Inferior parietal cortex (tissue), 1 donor: Measurements from ENCODE around the gene PRR23E.

Source experiments
- DNase-seq: peaks from one replicate; pipeline ENCODE4 v3.0.0-alpha.2; 2016; ENCODE audit errors: extremely low spot score

The PRR23E gene

DNA sequence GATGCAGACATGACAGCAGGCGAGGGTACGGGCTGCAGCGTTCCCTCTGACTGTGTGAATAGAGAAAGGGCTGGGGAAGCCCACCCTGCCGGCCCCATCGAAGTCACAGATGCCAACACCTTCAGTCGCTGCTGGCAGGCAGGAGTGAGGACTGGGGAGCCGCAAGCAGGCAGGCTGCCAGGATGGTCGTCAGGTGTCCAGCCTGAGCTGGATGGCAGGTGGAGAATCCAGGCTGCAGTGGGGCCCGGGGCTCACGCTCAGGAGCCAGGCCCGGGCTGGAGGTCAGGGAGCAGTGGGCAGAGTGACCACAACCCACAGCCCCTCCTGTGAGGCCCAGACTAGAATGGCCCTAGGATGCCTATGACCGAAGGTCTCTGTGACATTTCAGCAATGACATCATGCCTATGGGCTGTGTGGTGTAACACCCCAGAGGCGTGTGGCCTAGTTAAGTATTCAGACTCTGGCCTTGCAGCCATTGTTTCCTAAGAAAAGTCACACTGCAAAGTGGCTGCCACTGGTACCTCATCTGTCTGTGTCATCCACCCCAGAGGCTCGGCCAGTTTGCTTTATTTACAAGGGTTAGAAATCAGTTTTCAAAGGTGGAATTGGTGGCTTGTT lies 15.7 kb downstream of the PRR23E start:
- DNase-seq: no peak

DNA sequence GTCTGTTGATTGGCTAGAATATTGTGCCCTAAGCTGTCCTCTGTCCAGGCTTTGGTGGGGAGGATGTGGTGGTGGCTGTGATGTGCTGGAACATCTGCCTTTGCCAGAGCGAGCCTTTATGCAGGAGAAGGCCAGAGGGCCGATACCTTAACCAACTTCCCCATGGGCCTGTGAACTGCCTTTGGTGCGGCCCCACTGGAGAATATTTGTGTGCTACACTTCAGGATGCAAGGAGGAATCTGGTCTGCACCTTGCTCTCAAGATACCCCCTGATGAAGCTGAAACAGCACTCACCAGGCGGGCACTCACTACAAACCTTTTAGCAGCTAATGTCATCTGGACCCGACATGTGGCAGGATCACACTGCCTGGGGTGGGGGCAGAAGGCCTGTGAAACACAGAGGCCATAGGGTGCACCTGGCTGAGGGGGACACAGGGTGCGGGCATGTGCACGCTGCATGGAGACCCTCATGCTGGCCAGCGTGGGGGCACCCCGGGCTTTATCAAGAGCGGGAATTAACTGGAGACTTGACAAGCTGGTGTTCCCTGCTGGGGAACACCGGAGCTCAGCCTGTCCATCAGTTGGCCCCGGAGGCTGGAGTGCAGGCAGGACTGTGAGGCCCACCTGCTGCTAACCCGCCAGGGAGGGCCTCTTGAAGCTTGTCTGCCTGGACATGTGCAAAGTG lies 16.4 kb downstream of the PRR23E start:
- DNase-seq: no peak

DNA sequence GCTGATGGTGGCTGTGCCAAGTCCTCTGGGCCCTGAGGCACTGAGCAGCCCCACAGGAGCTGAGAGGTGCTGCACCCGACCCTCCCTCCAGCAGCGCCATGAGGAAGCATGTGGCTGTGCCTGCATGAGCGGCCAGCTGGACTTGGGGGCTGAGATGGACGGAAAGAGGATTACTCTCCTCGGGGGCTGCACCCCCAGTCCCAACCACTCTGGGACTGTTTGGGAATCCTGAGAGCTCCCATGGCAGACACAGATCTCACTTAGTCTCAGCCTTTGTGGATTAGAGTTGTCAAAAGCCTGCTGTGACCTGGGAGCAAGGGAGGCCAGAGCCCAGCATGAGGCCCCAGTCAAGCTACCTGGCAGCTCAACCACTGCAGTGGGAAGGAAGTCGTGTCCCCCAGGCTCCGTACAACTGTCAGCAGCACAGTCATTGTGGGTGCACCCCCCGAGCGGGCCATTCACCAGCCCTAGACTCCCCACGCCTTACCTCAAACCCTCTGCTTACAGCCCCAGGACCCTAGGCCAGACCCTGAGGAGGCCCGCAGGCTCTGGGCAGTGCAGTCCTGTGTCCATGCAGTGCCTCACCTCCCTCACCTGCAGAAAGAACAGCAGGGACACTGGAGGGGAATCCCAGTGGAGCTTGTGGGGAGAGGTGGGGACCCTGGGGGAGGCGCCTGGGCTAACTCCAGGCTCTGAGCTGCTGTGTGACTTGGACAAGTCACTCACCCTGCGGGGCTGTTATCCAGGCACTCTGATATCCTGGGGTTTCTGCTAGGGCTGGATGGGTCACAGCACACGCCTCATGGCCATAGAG lies 17.1 kb downstream of the PRR23E start:
- no peak for DNase-seq

DNA sequence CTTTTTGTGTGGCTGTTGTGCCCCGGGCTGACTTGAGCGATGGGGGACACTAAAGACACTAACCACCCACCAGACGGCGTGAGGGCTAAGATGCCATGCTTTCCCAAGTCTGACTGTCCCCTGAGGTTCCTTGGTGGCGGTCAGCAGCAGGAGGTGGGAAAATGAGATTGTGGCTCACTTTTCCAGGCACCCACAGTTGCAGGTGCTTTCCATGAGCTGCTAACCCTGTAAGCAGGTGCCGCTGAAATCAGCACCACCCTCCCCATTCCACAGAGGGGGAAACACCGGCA lies 17.7 kb downstream of the PRR23E start:
- no peak for DNase-seq

DNA sequence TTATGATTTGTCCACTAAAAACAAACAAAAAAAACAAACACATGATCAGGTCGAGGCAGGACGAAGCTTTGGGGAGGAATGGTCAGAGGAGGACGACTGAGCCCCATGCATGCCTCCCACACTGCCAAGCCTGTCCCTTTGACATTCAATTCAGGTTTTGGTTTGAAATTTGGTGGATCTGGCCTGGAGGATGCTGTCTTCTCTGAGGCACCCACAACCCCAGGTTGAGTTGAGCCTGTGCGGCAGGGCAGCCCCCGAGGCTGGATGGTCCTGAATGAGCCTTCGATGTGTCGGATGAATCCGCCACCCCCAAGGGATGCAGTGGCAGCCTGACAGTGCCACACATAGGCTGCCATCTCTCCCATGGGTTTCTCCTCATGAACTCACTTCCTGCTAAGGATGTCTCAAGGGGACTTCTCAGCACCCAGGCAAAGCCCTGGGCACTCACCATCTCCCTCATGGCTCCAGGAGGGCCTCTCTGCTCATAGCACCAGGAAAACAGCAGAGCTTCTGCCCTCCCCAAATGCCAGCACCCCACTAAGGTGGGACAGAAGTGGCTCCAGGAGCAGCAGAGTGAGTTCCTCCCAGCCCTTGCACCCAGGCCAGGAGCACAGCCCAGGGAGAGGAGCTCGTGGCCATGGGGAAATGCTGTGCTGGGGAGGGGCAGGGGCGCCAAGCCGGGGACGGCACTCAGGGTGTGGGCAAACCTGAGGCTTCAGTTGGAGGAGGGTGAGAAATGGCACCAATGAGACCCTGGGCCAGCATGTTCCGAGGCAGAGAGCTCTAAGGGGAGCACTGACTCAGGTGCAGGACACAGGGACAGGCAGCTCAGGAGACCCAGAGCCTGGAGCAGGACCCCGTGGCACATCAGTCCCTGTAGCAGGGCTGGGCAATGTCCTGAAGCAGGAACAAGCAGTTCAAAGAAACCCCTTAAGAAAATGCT lies 18.5 kb downstream of the PRR23E start:
- no peak for DNase-seq

DNA sequence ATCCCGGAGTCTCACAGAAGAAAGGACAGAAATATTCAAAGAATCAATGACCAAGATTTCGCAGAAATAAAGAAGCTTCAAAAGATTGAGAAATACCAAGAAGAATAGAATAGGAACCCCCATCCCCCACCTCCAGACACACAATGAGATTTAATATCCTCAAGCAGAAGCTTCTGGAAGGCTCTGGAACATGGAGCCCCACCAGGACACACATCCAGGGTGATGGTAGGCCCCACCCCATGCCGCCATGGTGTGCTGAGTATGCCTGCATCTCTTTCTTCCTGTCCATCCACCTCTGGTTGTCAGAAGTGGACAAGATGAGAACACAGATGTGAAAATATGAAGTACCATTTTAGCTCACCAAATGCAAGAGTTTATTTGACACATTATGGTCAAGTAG lies 19.3 kb downstream of the PRR23E start:
- no peak for DNase-seq

DNA sequence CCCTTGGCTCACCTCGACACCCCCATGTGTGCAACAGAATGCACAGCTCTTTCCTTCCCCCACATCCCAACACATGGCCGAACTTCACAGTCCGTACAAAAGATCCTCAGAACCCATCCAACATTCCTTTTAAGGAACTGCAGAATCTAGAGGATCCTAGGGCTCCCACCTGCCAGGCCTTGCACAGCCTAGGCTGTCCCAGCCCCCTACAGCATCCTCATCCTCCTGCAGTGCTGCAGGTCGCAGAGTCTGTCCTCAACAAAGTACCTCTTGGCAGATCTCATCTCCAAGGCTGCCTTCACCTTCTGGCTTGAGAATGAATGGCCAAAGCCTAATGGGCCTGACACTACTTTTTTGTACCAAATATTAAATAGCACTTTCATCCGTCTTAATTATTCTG lies 19.8 kb downstream of the PRR23E start:
- DNase-seq: no peak

DNA sequence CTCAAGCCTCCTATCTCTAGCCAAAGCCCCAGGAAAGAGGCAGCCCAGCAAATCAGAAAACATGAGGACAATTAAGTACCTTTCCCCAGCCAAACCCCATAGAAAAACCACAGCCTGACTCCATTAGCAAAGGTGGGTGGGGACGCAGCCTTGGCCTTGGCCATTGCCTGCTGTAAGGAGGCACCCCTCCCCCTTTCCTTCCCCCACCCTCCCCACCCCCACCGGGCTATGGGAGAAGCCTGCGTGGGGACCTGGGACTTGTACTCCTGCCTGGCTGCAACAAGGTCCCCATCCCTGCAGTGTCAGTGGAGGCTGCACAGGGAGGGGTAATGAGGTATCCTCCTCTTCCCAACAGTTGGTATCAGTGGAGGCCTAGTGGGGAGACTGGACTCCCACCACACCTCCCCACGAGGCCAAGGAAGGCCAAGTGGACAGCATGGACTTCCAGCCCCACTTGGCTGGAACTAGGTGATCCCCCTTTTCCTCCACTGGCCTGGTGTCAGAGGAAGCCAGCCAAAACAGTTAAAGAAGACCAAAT lies 20.5 kb downstream of the PRR23E start:
- no peak for DNase-seq

DNA sequence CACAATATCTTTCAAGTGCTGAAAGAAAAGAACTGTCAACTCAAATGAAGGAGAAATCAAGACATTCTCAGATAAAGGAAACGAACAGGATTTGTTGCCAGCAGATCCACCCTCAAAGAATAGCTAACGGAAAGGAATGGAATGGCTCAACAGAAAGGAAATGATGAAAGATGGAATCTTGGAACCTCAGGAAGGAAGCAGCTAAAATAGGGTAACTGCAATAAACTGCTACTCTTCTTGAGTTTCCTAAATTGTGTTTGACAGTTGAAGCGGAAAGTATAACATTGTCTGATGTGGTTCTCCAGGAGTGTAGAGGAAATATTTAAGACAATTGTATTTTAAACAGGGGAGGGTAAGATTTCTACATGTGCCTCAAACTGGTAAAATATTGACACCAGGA lies 22.0 kb downstream of the PRR23E start:
- DNase-seq: no peak

DNA sequence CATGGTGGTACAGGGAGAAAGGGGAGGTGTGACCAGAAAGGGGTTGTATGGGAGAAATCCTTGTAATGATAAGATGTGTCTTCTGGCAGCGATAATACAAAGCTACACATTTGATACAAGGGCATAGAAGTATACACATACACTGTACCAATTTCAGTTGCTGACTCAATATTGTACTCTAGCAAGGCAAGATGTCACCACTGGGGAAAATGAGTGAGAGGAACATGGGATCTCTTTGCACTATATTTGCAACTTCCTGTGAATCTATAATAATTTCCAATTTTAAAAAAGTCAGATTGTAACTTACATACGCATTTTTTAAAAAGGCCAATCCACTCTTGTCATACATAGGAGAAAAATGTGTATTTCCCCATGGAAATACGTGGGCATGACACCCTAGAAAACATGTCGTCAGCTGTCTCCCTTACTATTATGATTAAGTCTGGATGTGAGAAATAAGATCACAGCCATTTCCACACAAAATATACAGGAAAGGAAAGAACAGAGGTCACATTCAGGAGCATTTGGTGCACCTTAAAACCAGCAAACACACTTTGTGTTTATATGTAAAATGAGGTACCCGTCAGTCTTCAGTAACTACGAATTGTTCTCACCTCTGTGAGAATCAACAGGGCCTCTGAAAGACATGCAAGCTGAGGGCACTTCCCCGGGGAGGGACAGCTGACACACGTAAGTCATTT lies 22.9 kb downstream of the PRR23E start:
- no peak for DNase-seq

DNA sequence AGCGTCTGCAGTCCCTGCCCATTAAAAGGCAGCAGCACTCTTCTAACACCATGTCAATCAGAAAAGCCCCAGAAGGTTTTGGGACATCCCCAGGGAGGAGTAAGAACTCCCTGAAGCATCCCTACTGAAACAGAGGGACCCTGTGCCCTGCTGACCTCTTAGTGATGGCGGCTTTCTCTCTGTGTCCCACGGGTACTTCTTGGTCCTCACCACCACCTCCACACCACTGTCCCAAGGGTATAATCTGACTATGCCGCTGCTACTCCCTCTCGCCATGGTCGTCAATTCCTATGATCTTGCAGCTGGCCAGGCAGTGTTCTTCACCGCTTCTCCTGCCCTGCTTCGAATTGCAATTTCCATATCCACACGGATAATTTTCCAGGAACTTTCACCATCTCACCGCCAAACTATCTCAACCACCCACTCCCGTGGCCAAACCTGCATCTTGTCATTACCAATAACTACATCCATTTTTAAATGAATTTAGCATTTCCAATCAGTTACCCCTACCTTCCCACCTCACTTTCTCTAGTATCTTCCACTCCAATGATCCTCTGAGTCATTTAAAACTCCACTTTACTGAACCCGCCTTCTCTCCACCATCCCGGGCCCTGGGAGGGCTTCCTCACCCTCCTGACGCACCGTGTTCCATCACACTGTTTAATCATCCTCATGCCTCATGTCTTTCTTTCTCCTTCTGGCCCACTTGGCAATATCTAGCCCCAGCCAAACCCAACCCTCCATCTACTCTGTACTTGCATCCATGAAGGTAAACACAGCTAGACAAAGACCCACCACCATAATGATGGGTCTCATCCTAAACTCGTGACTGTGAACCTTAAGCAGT lies 23.7 kb downstream of the PRR23E start:
- no peak for DNase-seq

DNA sequence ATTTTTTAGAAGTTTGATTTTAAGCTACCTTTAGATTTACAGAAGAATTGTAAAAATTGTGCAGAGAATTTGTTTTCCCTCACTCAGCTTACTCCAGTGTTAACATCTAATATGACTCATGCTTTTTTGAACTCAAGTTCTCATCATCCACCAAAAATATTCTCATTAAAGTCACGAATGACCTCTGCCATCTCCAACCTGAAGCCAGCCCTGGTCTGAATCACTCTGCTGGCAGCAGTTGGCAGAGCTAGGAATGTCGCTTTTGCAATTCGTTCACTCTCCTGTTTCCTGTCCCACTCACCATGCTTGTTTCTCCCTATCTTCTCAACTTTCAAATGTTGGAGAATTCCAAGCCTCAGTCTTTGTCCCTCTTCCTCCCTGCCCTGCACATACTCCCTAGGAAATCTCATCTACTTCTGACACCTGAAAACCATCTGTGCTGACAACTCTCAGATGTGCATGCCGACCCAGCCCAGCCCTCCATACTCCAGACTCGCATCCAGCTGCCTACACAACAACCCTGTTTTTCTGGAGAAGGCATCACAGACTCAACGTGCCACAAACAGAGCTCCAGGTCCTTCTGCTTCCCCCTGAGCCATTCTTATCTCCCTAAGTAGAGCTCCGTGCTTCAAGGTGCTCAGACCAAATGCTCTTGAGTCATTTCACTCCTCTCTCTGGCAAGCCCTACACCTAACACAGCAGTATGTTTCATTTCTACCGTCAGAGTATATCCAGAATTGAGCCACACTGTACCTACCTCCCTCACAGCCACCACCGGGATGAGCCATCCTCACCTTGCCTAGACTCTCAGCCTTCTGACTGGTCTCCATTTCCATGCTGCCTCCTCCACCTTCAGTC lies 24.9 kb downstream of the PRR23E start:
- no peak for DNase-seq

DNA sequence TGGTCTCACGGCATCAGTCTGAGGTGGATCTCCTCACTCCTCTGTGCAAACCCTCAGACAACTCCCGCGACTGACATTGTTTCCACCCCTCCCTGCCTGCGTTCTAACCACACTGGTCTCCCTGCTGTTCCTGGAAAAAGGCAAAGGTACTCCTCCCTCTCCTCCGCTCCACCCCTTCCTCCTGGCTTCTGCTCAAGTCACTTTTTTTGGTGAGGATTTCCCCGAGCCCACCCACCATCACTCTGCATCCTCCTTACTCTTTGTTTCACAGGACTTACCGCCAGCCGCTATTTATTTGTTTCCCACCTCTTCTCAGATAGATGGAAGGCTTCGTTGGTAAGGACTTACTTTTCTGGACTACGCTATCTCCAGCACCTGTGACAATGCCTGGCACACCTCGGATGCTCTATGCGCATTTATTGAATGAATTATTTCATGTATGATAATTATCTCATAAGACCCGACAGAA lies 25.6 kb downstream of the PRR23E start:
- DNase-seq: no peak

DNA sequence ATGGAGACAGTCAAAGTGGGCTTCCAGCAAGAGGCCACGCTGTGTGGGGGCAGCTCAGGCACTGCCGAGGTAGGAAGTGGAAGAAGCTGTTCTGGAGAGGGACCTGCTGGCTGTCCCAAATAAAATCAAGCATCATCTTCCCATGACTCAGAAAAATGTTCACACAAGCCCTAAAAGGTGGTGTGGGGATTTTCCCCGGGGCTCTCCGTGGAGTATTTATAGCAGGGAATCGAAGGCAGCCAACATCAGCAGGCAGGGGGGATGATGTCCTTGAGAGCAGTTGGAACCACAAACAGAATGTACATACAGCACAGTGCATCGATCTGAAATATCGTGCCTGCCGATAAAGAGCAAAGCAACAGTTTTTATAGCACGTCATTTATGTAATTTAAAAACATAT lies 27.6 kb downstream of the PRR23E start:
- no peak for DNase-seq

DNA sequence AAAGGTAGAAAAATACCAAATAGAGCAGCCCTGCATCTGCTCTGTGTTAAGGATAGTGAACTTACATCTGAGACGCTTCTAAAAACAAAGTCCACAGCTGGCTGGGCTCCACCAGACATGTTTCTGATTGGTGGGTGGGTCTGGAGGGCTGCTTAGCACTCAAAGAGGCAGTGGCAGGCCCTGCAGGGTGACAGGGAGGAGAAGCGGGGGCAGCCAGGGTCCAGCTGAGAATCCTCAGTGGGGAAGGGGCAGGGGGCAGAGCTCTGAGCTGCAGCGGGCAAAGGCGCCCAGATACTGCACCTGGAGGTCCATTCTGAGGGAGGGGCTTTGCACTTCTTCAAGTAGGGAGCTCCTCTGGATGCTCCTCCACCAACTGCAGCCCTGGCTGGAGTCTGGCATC lies 28.1 kb downstream of the PRR23E start:
- DNase-seq: no peak

DNA sequence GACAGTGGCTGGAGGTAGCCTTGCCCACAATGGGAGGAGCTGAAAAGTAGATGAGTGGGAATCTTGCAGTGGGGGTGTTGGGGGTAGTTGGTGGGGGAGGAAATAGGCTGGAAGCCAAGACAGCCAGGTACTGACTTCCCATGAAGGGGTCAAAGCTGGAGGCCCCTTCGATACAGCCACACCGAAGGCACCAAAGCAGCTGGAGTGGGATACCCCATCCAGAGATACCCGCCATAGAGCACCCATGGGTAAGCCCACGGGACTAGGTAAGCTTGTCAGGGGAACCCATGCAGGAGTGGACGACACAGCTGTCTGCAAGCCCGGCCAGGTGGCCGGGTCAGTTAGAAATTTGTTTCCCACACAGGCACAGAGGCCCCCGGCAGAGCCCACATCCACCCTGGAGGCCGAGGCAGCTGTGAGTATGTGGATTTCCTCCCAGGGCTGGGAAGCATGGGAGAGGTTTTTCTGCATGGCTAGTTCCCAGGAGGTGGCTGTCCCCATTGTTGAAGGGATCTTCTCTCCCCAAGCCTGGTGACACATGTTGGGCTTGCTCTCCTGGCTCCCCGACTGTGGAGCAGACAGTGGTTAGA lies 28.6 kb downstream of the PRR23E start:
- no peak for DNase-seq

DNA sequence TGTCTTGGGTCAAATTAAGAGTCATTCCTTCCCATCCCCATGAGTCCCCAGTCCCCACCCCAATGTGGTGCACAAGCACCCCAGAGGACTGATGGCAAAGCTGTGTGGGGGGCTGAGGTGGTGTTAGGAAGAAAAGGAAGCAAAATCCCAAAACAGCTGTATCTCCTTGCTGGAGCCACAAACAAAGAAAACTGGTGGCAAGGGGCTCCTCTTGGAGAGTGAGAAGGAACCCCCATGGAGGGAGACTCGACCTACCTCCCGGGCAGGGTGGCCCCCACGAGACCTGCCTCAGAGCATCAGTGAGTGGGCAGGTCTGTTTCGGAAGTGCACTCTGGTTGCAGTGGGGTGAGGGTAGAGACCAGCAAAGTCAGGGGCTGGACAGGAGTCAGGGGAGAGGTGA lies 29.2 kb downstream of the PRR23E start:
- no peak for DNase-seq

DNA sequence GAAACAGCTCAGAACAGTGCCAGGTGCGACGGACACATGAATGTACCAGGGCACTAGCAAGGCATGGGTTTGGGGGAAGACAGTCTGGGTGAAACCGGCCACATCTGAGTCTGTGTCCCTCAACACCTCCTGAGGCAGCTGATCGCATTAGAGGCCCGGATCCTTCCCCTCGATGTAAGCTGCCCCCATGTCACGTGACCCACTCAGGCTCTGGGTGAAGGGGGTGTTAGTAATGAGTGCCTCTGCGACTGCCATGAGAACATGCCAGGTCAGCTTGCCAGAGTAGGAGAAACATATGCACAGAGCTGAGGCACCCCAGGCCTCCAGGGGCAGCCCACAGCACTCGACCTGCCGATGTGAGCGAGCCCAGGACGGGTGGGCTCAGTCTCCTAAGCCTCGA lies 29.7 kb downstream of the PRR23E start:
- no peak for DNase-seq

DNA sequence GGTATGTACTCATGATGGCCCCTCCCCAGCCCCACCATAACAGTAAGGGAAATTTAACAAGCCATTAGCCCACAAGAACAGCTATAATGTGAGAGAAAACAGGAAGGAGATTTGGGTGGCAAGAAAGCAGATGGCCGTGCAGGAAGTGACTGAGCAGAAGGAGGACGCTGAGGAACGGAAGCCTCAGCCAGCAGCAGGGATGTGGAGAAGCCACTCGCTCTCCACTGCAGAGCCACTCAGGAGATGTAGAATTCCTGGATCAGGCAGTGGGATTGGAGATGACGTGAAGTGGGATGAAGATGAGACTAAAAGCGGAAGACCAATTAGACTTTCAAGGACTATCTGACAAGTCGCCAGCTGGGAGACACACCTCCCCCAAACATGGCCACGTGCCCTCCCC lies 31.2 kb downstream of the PRR23E start:
- no peak for DNase-seq
